Heart left ventricle (tissue), 13 donors: ENCODE results near the gene PRMT7.

Experiments
- CTCF ChIP-seq, 12 donors: fragments of 200-600 bp; sonication (generic) in 4 of 12; IDR thresholded peaks; one replicate each; pipeline versions ENCODE4 v1.5.0 to v1.8.0; 2018 to 2022; ENCODE audit warnings: antibody characterized with exemption in 12 of 12, mild to moderate bottlenecking in 5 of 12
- POLR2A ChIP-seq, 2 donors: fragments of 450-650 bp; IDR thresholded peaks; one replicate each; pipeline ENCODE4 v1.6.1; 2017; ENCODE audit warnings: antibody characterized with exemption in 2 of 2, mild to moderate bottlenecking in 2 of 2, moderate library complexity in 2 of 2
- donor health status: ischemic (EF 13 %, LVEDD 7.1; RV severe dilation, severe dysfunction).
- donor health status: DM: no; HTN: yes; CAD: no.
- donor health status: DM: no; HTN: no; CAD: no.
- donor health status: ischemic (EF 25% LVEDD 6.9; RV normal size, moderate dysfunction).
- donor health status: ischemic (EF 25% LVEDD 5.7; RV mildly dilated, moderate dysfunction).
- donor health status: ischemic (EF 35%, LVEDD 5.7; RV mildly dilated, moderate dysfunction).
- donor health status: nonischemic (EF 11% LVEDD 7.7; RV severe dilation, severe dysfunction).
- donor health status: DM: yes; HTN: yes; CAD: no.
- donor health status: PGD.
- donor health status: ischemic (EF 29% LVEDD 5.4; RV normal size, mild dysfunction).
- donor health status: nonischemic (EF 23%, LVEDD 6.1; RV moderate dilation, normal function).

GRCh38 chr16:68265078-68265920 lies 45.5 kb upstream of the PRMT7 start:
- TF ChIP-seq CTCF (IDR thresholded peaks at IDR 0.05) (no peak), POLR2A (IDR thresholded peaks at IDR 0.05) (peak in 1 of 2 donors; percentile 60)
